HepG2 (cell line): ENCODE measurements around the gene PYGL. TPM values are rescaled to one million over a fixed set of nuclear protein-coding genes. Genes with fewer than 3 reads are reported as not detected.

ENCODE experiments used
- ATAC-seq: fragments of 200-7000 bp; cut with Tn5 transposase; 3 replicates; pipeline ENCODE4 v1.9.1; 2020; ENCODE audit warnings: mild to moderate bottlenecking, moderate library complexity
- BruUV-seq: library from RNA; stranded (reverse); fragments of 400-500 nt; replicated peaks from 2 replicates; lab custom pipeline; 2021; lab: Mats Ljungman, UMichigan
- CTCF ChIA-PET: fragments of 300-600 bp; formaldehyde crosslinking; extraction: SDS; loops from one replicate; lab custom pipeline; 2021; ENCODE audit warnings: low total read pairs, inconsistent platforms, low intra/inter-chr PET ratio; lab: Yijun Ruan, JAX
- POLR2A ChIA-PET: fragments of 350-600 bp; sonication (Branson Sonifier 250); formaldehyde crosslinking; loops from one replicate; lab custom pipeline; 2020; ENCODE audit warnings: antibody characterized with exemption, inconsistent platforms; lab: Yijun Ruan, JAX
- DNase-seq: peaks from one replicate; pipeline ENCODE4 v3.0.0-alpha.2; 2015; ENCODE audit warnings: low spot score
- FAIRE-seq: peaks from 3 replicates; lab custom pipeline; 2011; peaks lifted over from hg19 to GRCh38; lab: Jason Lieb, UNC
- H2AFZ ChIP-seq: one replicate; pipeline ENCODE4 v1.6.1; 2011; ENCODE audit warnings: low read length, inconsistent platforms
- H3K27ac ChIP-seq: fragments of 300-600 bp; 3 replicates; pipeline ENCODE4 v1.8.0; 2011; ENCODE audit warnings: mixed run types, mild to moderate bottlenecking, mixed read lengths, low read length, inconsistent platforms; ENCODE audit not compliant: insufficient read depth; ENCODE audit errors: extremely low read length
- H3K27me3 ChIP-seq, 2 experiments: fragments of 200-600 bp in 1 of 2; 2 replicates in 1 of 2; 3 replicates in 1 of 2; pipeline versions ENCODE4 v1.6.0 to v1.8.0; 2011; ENCODE audit warnings: low read length in 2 of 2, mild to moderate bottlenecking in 2 of 2, moderate library complexity in 2 of 2, inconsistent platforms in 1 of 2; ENCODE audit not compliant: insufficient read depth in 2 of 2, control insufficient read depth in 1 of 2
- H3K36me3 ChIP-seq, 2 experiments: fragments of 200-600 bp in 1 of 2; replicated peaks in 1 of 2; 2 replicates in 1 of 2; 3 replicates in 1 of 2; pipeline versions ENCODE4 v1.5.1 to v1.8.0; 2011; ENCODE audit warnings: low read length in 2 of 2, inconsistent platforms in 1 of 2; ENCODE audit not compliant: insufficient read depth in 2 of 2, control insufficient read depth in 1 of 2
- H3K4me1 ChIP-seq: 2 replicates; pipeline ENCODE4 v1.5.1; 2012; ENCODE audit warnings: low read length, inconsistent platforms; ENCODE audit not compliant: insufficient read depth
- H3K4me2 ChIP-seq: 2 replicates; pipeline ENCODE4 v1.6.0; 2011; ENCODE audit warnings: low read depth, low read length, inconsistent platforms
- H3K4me3 ChIP-seq, 3 experiments: fragments of 200-600 bp in 1 of 3; sonication (generic), shearing (Covaris generic) in 1 of 3; replicated peaks in 1 of 3; 2 replicates each; pipeline ENCODE4 v1.5.1; 2011 to 2016; ENCODE audit warnings: low read length in 3 of 3, inconsistent platforms in 2 of 3, low read depth in 2 of 3, mild to moderate bottlenecking in 2 of 3, control low read depth in 1 of 3, mixed read lengths in 1 of 3; ENCODE audit not compliant: insufficient read depth in 1 of 3
- H3K79me2 ChIP-seq: one replicate; pipeline ENCODE4 v1.6.1; 2011; ENCODE audit warnings: low read length, inconsistent platforms; ENCODE audit not compliant: insufficient read depth
- H3K9ac ChIP-seq: 2 replicates; pipeline ENCODE4 v1.6.0; 2011; ENCODE audit warnings: mild to moderate bottlenecking, low read depth, low read length, inconsistent platforms; ENCODE audit not compliant: insufficient read depth
- H3K9me3 ChIP-seq: 2 replicates; pipeline ENCODE4 v1.5.1; 2012; ENCODE audit warnings: mild to moderate bottlenecking, low read length
- H4K20me1 ChIP-seq: 2 replicates; pipeline ENCODE4 v1.6.0; 2011; ENCODE audit warnings: inconsistent platforms, mild to moderate bottlenecking, low read length, moderate library complexity; ENCODE audit not compliant: insufficient read depth
- BCL6 ChIP-seq: IDR thresholded peaks from 2 replicates; pipeline ENCODE4 v1.6.1; 2016; ENCODE audit warnings: missing genetic modification reagents, missing compliant biosample characterization
- ESRRA ChIP-seq: sonication (generic); formaldehyde crosslinking; IDR thresholded peaks from 2 replicates; pipeline ENCODE4 v1.5.1; 2020; ENCODE audit warnings: mild to moderate bottlenecking, low read depth, missing genetic modification reagents
- FOXA3 ChIP-seq: IDR thresholded peaks from 2 replicates; pipeline ENCODE4 v1.6.1; 2016; ENCODE audit warnings: missing genetic modification reagents, missing compliant biosample characterization
- JUN ChIP-seq: sonication (generic); formaldehyde crosslinking; IDR thresholded peaks from 2 replicates; pipeline ENCODE4 v1.4.0; 2020; ENCODE audit warnings: mild to moderate bottlenecking, missing genetic modification reagents
- KMT2A ChIP-seq: sonication (generic); formaldehyde crosslinking; IDR thresholded peaks from 2 replicates; pipeline ENCODE4 v1.4.0; 2020; ENCODE audit warnings: missing genetic modification reagents
- MAFF ChIP-seq: IDR thresholded peaks from 2 replicates; pipeline ENCODE4 v1.6.1; 2011; ENCODE audit warnings: low read depth, low read length, improper control_type of control experiment
- MAFG ChIP-seq: sonication (generic); formaldehyde crosslinking; IDR thresholded peaks from 2 replicates; pipeline ENCODE4 v1.5.1; 2020; ENCODE audit warnings: mild to moderate bottlenecking, missing genetic modification reagents
- MIXL1 ChIP-seq: IDR thresholded peaks from 2 replicates; pipeline ENCODE4 v1.6.1; 2016
- NONO ChIP-seq, 2 experiments: fragments of 450-650 bp in 1 of 2; sonication (generic) in 1 of 2; formaldehyde crosslinking in 1 of 2; IDR thresholded peaks in 1 of 2; conservative IDR thresholded peaks in 1 of 2; 2 replicates each; pipeline versions ENCODE4 v1.6.1 to v1.8.0; 2017 to 2022; ENCODE audit warnings: mild to moderate bottlenecking in 1 of 2, missing genetic modification reagents in 1 of 2, moderate library complexity in 1 of 2
- PRDM10 ChIP-seq: sonication (generic); formaldehyde crosslinking; IDR thresholded peaks from 2 replicates; pipeline ENCODE4 v1.4.0; 2020; ENCODE audit warnings: low read depth, missing genetic modification reagents
- PREB ChIP-seq: sonication (generic); formaldehyde crosslinking; IDR thresholded peaks from 2 replicates; pipeline ENCODE4 v1.4.0; 2020; ENCODE audit warnings: missing genetic modification reagents
- RELA ChIP-seq: sonication (generic); formaldehyde crosslinking; IDR thresholded peaks from 2 replicates; pipeline ENCODE4 v1.4.0; 2020; ENCODE audit warnings: missing genetic modification reagents
- RXRA ChIP-seq: sonication (generic); formaldehyde crosslinking; IDR thresholded peaks from 2 replicates; pipeline ENCODE4 v1.5.1; 2020; ENCODE audit warnings: missing genetic modification reagents
- SKI ChIP-seq: fragments of 450-650 bp; IDR thresholded peaks from one replicate; pipeline ENCODE4 v1.6.1; 2018; ENCODE audit warnings: mild to moderate bottlenecking; ENCODE audit not compliant: partially characterized antibody
- ZNF101 ChIP-seq: sonication (generic); formaldehyde crosslinking; IDR thresholded peaks from 2 replicates; pipeline ENCODE4 v1.4.0; 2020; ENCODE audit warnings: mild to moderate bottlenecking, low read depth, missing genetic modification reagents, borderline replicate concordance
- ZNF235 ChIP-seq: sonication (generic); formaldehyde crosslinking; IDR thresholded peaks from 2 replicates; pipeline ENCODE4 v1.8.1; 2023; ENCODE audit warnings: mild to moderate bottlenecking, missing genetic modification reagents, borderline replicate concordance
- ZNF431 ChIP-seq: sonication (generic); formaldehyde crosslinking; IDR thresholded peaks from 2 replicates; pipeline ENCODE4 v1.9.0; 2022; ENCODE audit warnings: missing genetic modification reagents, low read depth, mild to moderate bottlenecking, borderline replicate concordance
- ZNF577 ChIP-seq: sonication (generic); formaldehyde crosslinking; IDR thresholded peaks from 2 replicates; pipeline ENCODE4 v1.4.0; 2020; ENCODE audit warnings: mild to moderate bottlenecking, low read depth, missing genetic modification reagents, borderline replicate concordance
- ZNF660 ChIP-seq: sonication (generic); formaldehyde crosslinking; IDR thresholded peaks from 2 replicates; pipeline ENCODE4 v1.5.1; 2020; ENCODE audit warnings: mild to moderate bottlenecking, low read depth, missing genetic modification reagents, borderline replicate concordance
- ZNF878 ChIP-seq: sonication (generic); formaldehyde crosslinking; IDR thresholded peaks from 2 replicates; pipeline ENCODE4 v1.8.1; 2023; ENCODE audit warnings: mild to moderate bottlenecking, missing genetic modification reagents, moderate library complexity
- WGBS: methylation state at CpG from one replicate; pipeline ENCODE4 v1.1.6; 2017; ENCODE audit warnings: low lambda C conversion rate; 5-methylcytosine and 5-hydroxymethylcytosine counted together
- in situ Hi-C: cut with HindIII; loops from 2 replicates; pipeline ENCODE4 v1.10.0; 2017; ENCODE audit warnings: low pct_unique_long_range_greater_than_20kb; ENCODE audit not compliant: extremely low pct_ligation_motif_present
- intact Hi-C: fragments of 100-400 bp; cut with micrococcal nuclease; formaldehyde crosslinking; loops from one replicate; pipeline ENCODE4 v1.10.0; 2022; ENCODE audit not compliant: unreplicated experiment
- polyA plus RNA-seq, 8 experiments: library from polyadenylated mRNA; depleted of rRNA in 3 of 8; stranded (reverse) in 7 of 8; unstranded in 1 of 8; fragments of >200 nt; fragmentation: Illumina TruSeq in 4 of 8; extraction: Trizol in 4 of 8; gene quantifications; 2 replicates each; pipeline versions ENCODE4 v1.2.1 to v1.2.3, GENCODE V29; 2011 to 2016; ENCODE audit warnings: low read depth in 4 of 8, missing spikeins in 1 of 8, mixed read lengths in 1 of 8; ENCODE audit not compliant: insufficient read depth in 1 of 8
- total RNA-seq, 5 experiments: library from RNA; depleted of rRNA; stranded (reverse); fragments of >200 nt; fragmentation: Illumina TruSeq; extraction: Trizol; gene quantifications; 2 replicates each; pipeline ENCODE4 v1.2.3, GENCODE V29; 2016; ENCODE audit warnings: low read depth in 1 of 5

The PYGL gene
- total and polyA plus RNA-seq, 2 of the 13 experiments (the other 11 are each of a cell fraction or from before 2014, with no cell fraction given), result 98.4 to 110 TPM

GRCh38 chr14:50924843-50925242, 19.4 kb downstream of the PYGL start (continued):
- TF ChIP-seq FOXA3 (CRISPR knock-in tag) (peak; percentile 31; the same call in 1 of the 2 replicates), PRDM10 (CRISPR knock-in tag) (0 out of 2 replicates have a peak, but pooled peaks have one; percentile 45)

GRCh38 chr14:50924236-50924635, 20.0 kb downstream of the PYGL start:
- CTCF ChIA-PET, result no interaction called here
- intact Hi-C loops, result no loop called here
- 54% methylated on average over 6 of the region's 6 CpGs for WGBS
- POLR2A ChIA-PET, result interaction anchor here (2.8 kb wide), 1 partner anchor 20 kb away, joined by 14 read pairs; the partner anchor contains the start of gene PYGL
- Histone ChIP-seq H3K4me1 (peaks cover 48% of the 10 kb centered on the region), H4K20me1 (no peaks in the 10 kb centered on the region), H3K9me3 (no peaks in the 10 kb centered on the region), H3K4me3 (no peak overlapping the region), H3K9ac (no peak overlapping the region), H3K27me3 (no peaks in the 10 kb centered on the region), H3K79me2 (no peaks in the 10 kb centered on the region), H3K27ac (no peak overlapping the region), H3K36me3 (peaks cover 19 to 35% of the 10 kb centered on the region in 2 experiments), H3K4me2 (no peak overlapping the region), H2AFZ (no peak overlapping the region)
- in situ Hi-C loops, result no loop called here
- ATAC-seq (no peak), DNase-seq (no peak), FAIRE-seq (no peak)
- TF ChIP-seq MIXL1 (CRISPR knock-in tag) (no peak), JUN (CRISPR knock-in tag) (no peak), ZNF431 (CRISPR knock-in tag) (no peak), KMT2A (no peak), ZNF878 (CRISPR knock-in tag) (no peak), RXRA (no peak), MAFG (CRISPR knock-in tag) (no peak), ESRRA (no peak), ZNF660 (no peak), ZNF235 (CRISPR knock-in tag) (no peak), MAFF (no peak), RELA (CRISPR knock-in tag) (no peak), PREB (CRISPR knock-in tag) (no peak), ZNF577 (CRISPR knock-in tag) (no peak), BCL6 (CRISPR knock-in tag) (no peak), SKI (no peak), NONO (IDR thresholded peaks at IDR 0.05) (no peak), NONO (CRISPR knock-in tag; conservative IDR thresholded peaks at IDR 0.05) (no peak), ZNF101 (CRISPR knock-in tag) (no peak)
- BruUV-seq, result no TSS peak
